BLaER1 treated with 17β-estradiol and CSF1 and Interleukin-3, amounts not matched to agents 10 nM and 100 nM (cell line): ENCODE data around the gene POU6F2.

Experiments used
- H3K27ac ChIP-seq, 11 experiments: shearing (Covaris generic); formaldehyde crosslinking; 2 replicates each; pipeline ENCODE4 v1.8.1; 2022
- H3K27me3 ChIP-seq, 11 experiments: shearing (Covaris generic); formaldehyde crosslinking; 2 replicates each; pipeline ENCODE4 v1.8.1; 2022
- H3K36me3 ChIP-seq, 11 experiments: shearing (Covaris generic); formaldehyde crosslinking; 2 replicates each; pipeline ENCODE4 v1.8.1; 2022
- H3K4me1 ChIP-seq, 10 experiments: shearing (Covaris generic); formaldehyde crosslinking; 2 replicates each; pipeline ENCODE4 v1.8.1; 2022
- H3K4me2 ChIP-seq, 11 experiments: shearing (Covaris generic); formaldehyde crosslinking; 2 replicates each; pipeline ENCODE4 v1.8.1; 2022
- H3K4me3 ChIP-seq, 10 experiments: shearing (Covaris generic); formaldehyde crosslinking; 2 replicates each; pipeline ENCODE4 v1.8.1; 2022
- H3K9ac ChIP-seq, 11 experiments: shearing (Covaris generic); formaldehyde crosslinking; 2 replicates each; pipeline ENCODE4 v1.8.1; 2022
- H3K9me3 ChIP-seq, 11 experiments: shearing (Covaris generic); formaldehyde crosslinking; replicated peaks in 1 of 11; 2 replicates each; pipeline ENCODE4 v1.8.1; 2022
- H4K20me1 ChIP-seq, 11 experiments: shearing (Covaris generic); formaldehyde crosslinking; 2 replicates each; pipeline ENCODE4 v1.8.1; 2022
- Cebpa-rat ChIP-seq, 11 experiments: shearing (Covaris generic); IDR thresholded peaks; 2 replicates each; pipeline ENCODE4 v1.8.1; 2022

The POU6F2 gene

GRCh38 chr7:39516498-39516897 is 538.8 kb downstream of the POU6F2 start:
- Histone ChIP-seq H3K36me3 (no peaks in the 10 kb centered on the region), H3K27me3 (no peaks in the 10 kb centered on the region), H3K4me1 (no peaks in the 10 kb centered on the region), H3K27ac (no peak overlapping the region), H3K4me3 (no peak overlapping the region), H3K4me2 (no peak overlapping the region), H3K9me3 (peaks cover 0 to 7% (median 3%) of the 10 kb centered on the region in 11 experiments; a peak in 8 of 22 replicates), H3K9ac (no peak overlapping the region), H4K20me1 (no peaks in the 10 kb centered on the region)
- no peak for TF ChIP-seq Cebpa-rat (IDR thresholded peaks at IDR 0.05)

GRCh38 chr7:39517240-39517639 is 539.5 kb downstream of the POU6F2 start:
- no peak overlapping the region for H3K4me3 ChIP-seq
- H3K4me2 ChIP-seq, result no peak overlapping the region
- H3K9me3 ChIP-seq, result no peaks in the 10 kb centered on the region
- no peaks in the 10 kb centered on the region for H4K20me1 ChIP-seq
- no peak for TF ChIP-seq Cebpa-rat (IDR thresholded peaks at IDR 0.05)
- H3K27ac ChIP-seq, result no peak overlapping the region
- no peaks in the 10 kb centered on the region for H3K36me3 ChIP-seq
- no peaks in the 10 kb centered on the region for H3K4me1 ChIP-seq
- no peak overlapping the region for H3K9ac ChIP-seq
- no peaks in the 10 kb centered on the region for H3K27me3 ChIP-seq
